Liver (tissue), 3 donors: ENCODE results near the gene ACAD8.

Experiments used
- CTCF ChIP-seq: fragments of 150-350 bp; IDR thresholded peaks from 2 replicates; pipeline ENCODE4 v1.5.1; 2017; ENCODE audit warnings: improper control_type of control experiment, low read depth, low read length; ENCODE audit not compliant: missing input control
- EGR1 ChIP-seq, 2 donors: IDR thresholded peaks; 2 replicates each; pipeline ENCODE4 v1.6.1; 2016 to 2018; ENCODE audit warnings: antibody characterized with exemption in 2 of 2, low read depth in 2 of 2
- GABPA ChIP-seq, 2 donors: IDR thresholded peaks in 1 of 2; conservative IDR thresholded peaks in 1 of 2; 2 replicates each; pipeline ENCODE4 v1.6.1; 2016; ENCODE audit warnings: antibody characterized with exemption in 2 of 2, mild to moderate bottlenecking in 1 of 2, moderate library complexity in 1 of 2
- JUND ChIP-seq, 2 donors: IDR thresholded peaks; 2 replicates each; pipeline ENCODE4 v1.6.1; 2016; ENCODE audit warnings: antibody characterized with exemption in 2 of 2
- TAF1 ChIP-seq: conservative IDR thresholded peaks from 2 replicates; pipeline ENCODE4 v1.6.1; 2016; ENCODE audit warnings: antibody characterized with exemption, mild to moderate bottlenecking
- TF ChIP-seq, protein P1 (sequence below): IDR thresholded peaks from 2 replicates; pipeline ENCODE4 v1.6.1; 2016; ENCODE audit warnings: antibody characterized with exemption
- donor health status: healthy.
- donor health status: healthy.

GRCh38 chr11:134231958-134232659 lies 21.3 kb upstream of the ACAD8 start:
- no peak for TF ChIP-seq JUND (IDR thresholded peaks at IDR 0.05)
- TF ChIP-seq, protein P1, sequence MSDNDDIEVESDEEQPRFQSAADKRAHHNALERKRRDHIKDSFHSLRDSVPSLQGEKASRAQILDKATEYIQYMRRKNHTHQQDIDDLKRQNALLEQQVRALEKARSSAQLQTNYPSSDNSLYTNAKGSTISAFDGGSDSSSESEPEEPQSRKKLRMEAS: no peak
- no peak for TF ChIP-seq CTCF
- no peak for TF ChIP-seq TAF1
- no peak for TF ChIP-seq GABPA (IDR thresholded peaks at IDR 0.05 in 1 of 2, conservative IDR thresholded peaks at IDR 0.05 in 1 of 2)
- TF ChIP-seq EGR1 (IDR thresholded peaks at IDR 0.05; ENCODE audit: low read depth in 2 of 2): no peak
